ENCODE measurements around the gene VTI1A. TPM values are rescaled to one million over a fixed set of nuclear protein-coding genes. Genes with fewer than 3 reads are reported as not detected.

VTI1A gene
- total and polyA plus RNA-seq, 2 of the 4 experiments (the other 2 are of a cell fraction): 9.7 to 24.9 TPM

GRCh38 chr10:112498806-112499205 lies 51.8 kb downstream of the VTI1A start:
- Histone ChIP-seq H3K27ac (ENCODE audit: insufficient read depth, low read length) (no peak overlapping the region), H2BK5ac (ENCODE audit: low read depth, low read length, poor library complexity, severe bottlenecking) (no peak overlapping the region), H3K18ac (ENCODE audit: low read depth, low read length) (no peak overlapping the region), H3K27me3 (ENCODE audit: control insufficient read depth, insufficient read depth, low read length) (no peaks in the 10 kb centered on the region), H3K9me3 (ENCODE audit: control insufficient read depth, insufficient read depth, low read length) (no peaks in the 10 kb centered on the region), H3K79me1 (ENCODE audit: low read depth in 1 of 2, low read length in 2 of 2) (peaks cover 3% of the 10 kb centered on the region in 2 experiments; a peak in 2 of 4 replicates), H4K91ac (ENCODE audit: insufficient read depth, low read depth, low read length) (no peak overlapping the region), H2BK20ac (ENCODE audit: low read depth, low read length) (no peak overlapping the region), H3K4ac (ENCODE audit: low read depth, low read length) (no peak overlapping the region), H3K4me3 (ENCODE audit: insufficient read depth, low read depth, low read length) (no peak overlapping the region), H2AK5ac (ENCODE audit: low read depth, low read length) (no peak overlapping the region), H3K9me1 (ENCODE audit: insufficient read depth, low read length) (no peaks in the 10 kb centered on the region), H4K5ac (ENCODE audit: low read depth, low read length) (no peak overlapping the region), H3K23ac (ENCODE audit: low read depth, low read length) (no peak overlapping the region), H2AK9ac (replicated peaks; ENCODE audit: low read depth, low read length, poor library complexity) (no peak overlapping the region), H3K14ac (replicated peaks; ENCODE audit: low read depth, low read length) (no peak overlapping the region), H2BK15ac (ENCODE audit: low read depth, low read length) (no peak overlapping the region), H3K4me2 (ENCODE audit: low read depth, low read length) (no peak overlapping the region), H4K8ac (ENCODE audit: low read depth in 2 of 2, low read length in 2 of 2) (no peak overlapping the region), H3K4me1 (ENCODE audit: control insufficient read depth, insufficient read depth, low read length) (no peaks in the 10 kb centered on the region), H2AFZ (replicated peaks; ENCODE audit: low read length, poor library complexity) (no peak overlapping the region), H3K56ac (ENCODE audit: extremely low read depth, insufficient read depth, low read length) (no peak overlapping the region), H3K9ac (ENCODE audit: low read depth, low read length) (no peak overlapping the region), H2BK120ac (ENCODE audit: low read depth, low read length) (no peak overlapping the region), H4K20me1 (ENCODE audit: insufficient read depth, low read length) (no peaks in the 10 kb centered on the region), H3K36me3 (ENCODE audit: control insufficient read depth, insufficient read depth, low read length) (no peaks in the 10 kb centered on the region)
- no CpG with 5 or more reads among the region's 1 CpG for WGBS, 2 experiments (ENCODE audit: extremely low coverage in 2 of 2, insufficient read length in 1 of 2)
- DNase-seq: no peak
- intact Hi-C loops (cut with micrococcal nuclease): no loop called here
- CTCF ChIA-PET: no interaction called here
- no peak for TF ChIP-seq CHD1 (IDR thresholded peaks at IDR 0.05; ENCODE audit: low read depth, low read length)
- TF ChIP-seq ELK1 (IDR thresholded peaks at IDR 0.05; ENCODE audit: borderline replicate concordance, low read depth, low read length): no peak
- no peak for TF ChIP-seq CTCF (conservative IDR thresholded peaks at IDR 0.05; ENCODE audit: low read depth, low read length)
- no peak for TF ChIP-seq FOS (IDR thresholded peaks at IDR 0.05; ENCODE audit: low read depth, low read length)
- TF ChIP-seq CEBPB (IDR thresholded peaks at IDR 0.05; ENCODE audit: low read depth, low read length): no peak
- TF ChIP-seq MXI1 (IDR thresholded peaks at IDR 0.05; ENCODE audit: borderline replicate concordance, low read depth, low read length): no peak
- no peak for TF ChIP-seq RCOR1 (IDR thresholded peaks at IDR 0.05; ENCODE audit: insufficient replicate concordance, low read length)
- no peak for TF ChIP-seq BHLHE40 (IDR thresholded peaks at IDR 0.05; ENCODE audit: low read depth, low read length)
- TF ChIP-seq SMC3 (IDR thresholded peaks at IDR 0.05; ENCODE audit: low read depth, low read length): no peak
- TF ChIP-seq POLR2A (IDR thresholded peaks at IDR 0.05; ENCODE audit: low read depth, low read length): no peak
- no peak for TF ChIP-seq NFE2L2 (IDR thresholded peaks at IDR 0.05; ENCODE audit: low read depth, low read length)
- TF ChIP-seq RAD21 (IDR thresholded peaks at IDR 0.05; ENCODE audit: low read length): no peak
- TF ChIP-seq MAZ (IDR thresholded peaks at IDR 0.05; ENCODE audit: borderline replicate concordance, low read depth, low read length): no peak
- no peak for TF ChIP-seq RFX5 (IDR thresholded peaks at IDR 0.05; ENCODE audit: low read depth, low read length)
- no peak for TF ChIP-seq MAFK (IDR thresholded peaks at IDR 0.05; ENCODE audit: low read depth, low read length)
- TF ChIP-seq USF2 (IDR thresholded peaks at IDR 0.05; ENCODE audit: low read depth, low read length): no peak
- in situ Hi-C loops (cut with MboI; ENCODE audit: low sequenced_read_pairs): no loop called here
- ATAC-seq (ENCODE audit: low read depth): no peak
- dilution Hi-C loops (cut with HindIII; ENCODE audit: low sequenced_read_pairs, unreplicated experiment): no loop called here
- POLR2A ChIA-PET (ENCODE audit: unreplicated experiment): no interaction called here
- no TSS peak for BruUV-seq (replicated peaks)

Measured in IMR-90 (cell line).